Activated naive CD4-positive, alpha-beta T cell treated with anti-CD3 and anti-CD28 coated beads, Interleukin-2, amount 10 ng/mL, durations not matched to agents 5 hours and 36 hours (primary cell): ENCODE results near the gene EPYC. TPM values are rescaled to one million over a fixed set of nuclear protein-coding genes. Genes with fewer than 3 reads are reported as not detected.

Source experiments
- total RNA-seq, 2 experiments: library from RNA; stranded (reverse); gene quantifications; one replicate each; pipeline ENCODE4 v1.2.3, GENCODE V29; 2021

The EPYC gene, protein sequence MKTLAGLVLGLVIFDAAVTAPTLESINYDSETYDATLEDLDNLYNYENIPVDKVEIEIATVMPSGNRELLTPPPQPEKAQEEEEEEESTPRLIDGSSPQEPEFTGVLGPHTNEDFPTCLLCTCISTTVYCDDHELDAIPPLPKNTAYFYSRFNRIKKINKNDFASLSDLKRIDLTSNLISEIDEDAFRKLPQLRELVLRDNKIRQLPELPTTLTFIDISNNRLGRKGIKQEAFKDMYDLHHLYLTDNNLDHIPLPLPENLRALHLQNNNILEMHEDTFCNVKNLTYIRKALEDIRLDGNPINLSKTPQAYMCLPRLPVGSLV
- not detected for total RNA-seq

DNA sequence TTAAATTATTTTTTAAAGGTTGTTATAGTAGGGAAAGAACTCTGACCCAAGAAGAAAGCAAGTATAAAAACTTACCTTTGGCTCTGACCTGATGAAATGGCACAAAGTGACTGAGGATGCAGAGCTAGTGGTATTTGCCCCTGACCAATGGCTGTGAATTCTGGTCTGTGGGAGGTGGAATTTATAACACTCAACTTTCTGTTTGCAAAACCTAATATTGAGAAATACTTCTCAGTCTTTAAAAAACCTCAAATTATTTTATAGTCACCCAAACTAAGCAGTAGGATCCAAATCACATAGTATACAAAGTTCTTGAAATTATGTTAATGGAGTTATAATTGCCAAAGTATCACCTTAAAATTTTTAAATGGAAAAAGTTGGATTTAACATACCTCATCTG, at the start of gene EPYC:
EPYC (minus strand) TSS at position 101 of the 400 bp plus-strand sequence. CDS start 2,407 bp downstream, outside the sequence.

GRCh38 chr12:90954921-90955320, 49.9 kb downstream of the EPYC start, which contains the start of gene CCER1:
Gene CCER1, minus strand, starts transcription at chr12:90955176. Its CDS starts 434 bp downstream, at chr12:90954742.

Other genes with a start within 250 kb of the EPYC start
- gene CCER1, start 49.8 kb downstream of the EPYC start, total RNA-seq = not detected
- not detected for gene KERA, start 53.1 kb upstream of the EPYC start, total RNA-seq
- gene LUM, start 106.5 kb upstream of the EPYC start, total RNA-seq = not detected
- not detected for gene DCN, start 177.8 kb upstream of the EPYC start, total RNA-seq